Measurements from ENCODE around the gene GALNT2. TPM values are rescaled to one million over a fixed set of nuclear protein-coding genes. Genes with fewer than 3 reads are reported as not detected.

GALNT2 gene
- total and polyA plus RNA-seq, 9 donors, result 38.6 to 142 (median 83.7) TPM

DNA sequence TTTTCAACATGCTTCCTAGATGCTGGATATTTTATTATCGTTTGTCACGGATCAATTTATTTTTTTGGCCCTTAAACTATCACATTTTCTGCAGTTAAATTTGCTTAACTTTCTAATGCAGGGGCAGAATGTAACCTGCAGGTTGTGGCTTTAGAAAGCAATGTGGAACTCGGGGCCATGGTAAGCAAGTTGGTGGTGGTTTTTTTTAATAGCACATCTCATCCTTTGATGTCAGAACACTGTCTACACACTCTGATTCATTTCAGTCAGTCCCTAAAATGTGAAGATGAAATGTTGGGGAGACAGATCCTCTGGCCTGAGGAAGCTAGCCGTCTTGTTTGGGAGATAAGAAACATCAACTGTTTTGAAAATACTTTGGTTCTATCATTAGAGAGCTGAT, 89.5 kb downstream of the GALNT2 start:
- Histone ChIP-seq H3K4me1 (ENCODE audit: insufficient read depth) (peaks cover 21% of the 10 kb centered on the region), H3K9me3 (no peaks in the 10 kb centered on the region), H3K36me3 (no peaks in the 10 kb centered on the region), H3K27me3 (no peaks in the 10 kb centered on the region), H3K4me3 (no peak overlapping the region), H3K27ac (no peak overlapping the region)
- TF ChIP-seq, protein P1, sequence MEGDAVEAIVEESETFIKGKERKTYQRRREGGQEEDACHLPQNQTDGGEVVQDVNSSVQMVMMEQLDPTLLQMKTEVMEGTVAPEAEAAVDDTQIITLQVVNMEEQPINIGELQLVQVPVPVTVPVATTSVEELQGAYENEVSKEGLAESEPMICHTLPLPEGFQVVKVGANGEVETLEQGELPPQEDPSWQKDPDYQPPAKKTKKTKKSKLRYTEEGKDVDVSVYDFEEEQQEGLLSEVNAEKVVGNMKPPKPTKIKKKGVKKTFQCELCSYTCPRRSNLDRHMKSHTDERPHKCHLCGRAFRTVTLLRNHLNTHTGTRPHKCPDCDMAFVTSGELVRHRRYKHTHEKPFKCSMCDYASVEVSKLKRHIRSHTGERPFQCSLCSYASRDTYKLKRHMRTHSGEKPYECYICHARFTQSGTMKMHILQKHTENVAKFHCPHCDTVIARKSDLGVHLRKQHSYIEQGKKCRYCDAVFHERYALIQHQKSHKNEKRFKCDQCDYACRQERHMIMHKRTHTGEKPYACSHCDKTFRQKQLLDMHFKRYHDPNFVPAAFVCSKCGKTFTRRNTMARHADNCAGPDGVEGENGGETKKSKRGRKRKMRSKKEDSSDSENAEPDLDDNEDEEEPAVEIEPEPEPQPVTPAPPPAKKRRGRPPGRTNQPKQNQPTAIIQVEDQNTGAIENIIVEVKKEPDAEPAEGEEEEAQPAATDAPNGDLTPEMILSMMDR (IDR thresholded peaks at IDR 0.05), result no peak
- intact Hi-C loops (cut with DNase I), result no loop called here
- no peak for DNase-seq
- WGBS, 3 donors, result 74 to 85% (median 84%) methylated on average over 4 of the region's 4 CpGs

- Histone ChIP-seq H3K36me3 (no peaks in the 10 kb centered on the region), H3K27ac (no peak overlapping the region), H3K4me3 (no peak overlapping the region), H3K9me3 (no peaks in the 10 kb centered on the region), H3K27me3 (no peaks in the 10 kb centered on the region), H3K4me1 (ENCODE audit: insufficient read depth) (peaks cover 22% of the 10 kb centered on the region)
- peak in 1 of 5 donors; percentile 16 for DNase-seq
- intact Hi-C loops (cut with DNase I), result no loop called here
- 79 to 84% (median 83%) methylated on average over 12 of the region's 12 CpGs for WGBS, 3 donors
- no peak for TF ChIP-seq POLR2A (IDR thresholded peaks at IDR 0.05)
These were observed 90.7 kb downstream of the GALNT2 start for GRCh38 chr1:230157420-230158390.

GRCh38 chr1:230158415-230159291, 91.6 kb downstream of the GALNT2 start:
- H3K27ac ChIP-seq, result no peak overlapping the region
- WGBS, 3 donors, result 58 to 62% (median 59%) methylated on average over 12 of the region's 12 CpGs

GRCh38 chr1:230159580-230159979, 92.5 kb downstream of the GALNT2 start:
- H3K36me3 ChIP-seq, result no peaks in the 10 kb centered on the region
- peaks cover 21% of the 10 kb centered on the region for H3K4me1 ChIP-seq (ENCODE audit: insufficient read depth)
- H3K9me3 ChIP-seq, result no peaks in the 10 kb centered on the region
- peak in 1 of 5 donors; percentile 9 for DNase-seq
- intact Hi-C loops (cut with DNase I), result no loop called here
- WGBS, 3 donors, result 95 to 99% (median 97%) methylated on average over 6 of the region's 6 CpGs
- TF ChIP-seq, protein P1 (IDR thresholded peaks at IDR 0.05), result no peak
- no peak for TF ChIP-seq EP300 (IDR thresholded peaks at IDR 0.05)
- TF ChIP-seq POLR2A (IDR thresholded peaks at IDR 0.05), result no peak
- H3K27ac ChIP-seq, result no peak overlapping the region
- no peaks in the 10 kb centered on the region for H3K27me3 ChIP-seq
- H3K4me3 ChIP-seq, result no peak overlapping the region

More at GRCh38 chr1:230158415-230159291, 91.6 kb downstream of the GALNT2 start:
- H3K36me3 ChIP-seq, result no peaks in the 10 kb centered on the region
- intact Hi-C loops (cut with DNase I), result no loop called here
- peaks cover 24% of the 10 kb centered on the region for H3K4me1 ChIP-seq (ENCODE audit: insufficient read depth)
- H3K4me3 ChIP-seq, result no peak overlapping the region
- H3K9me3 ChIP-seq, result no peaks in the 10 kb centered on the region
- H3K27me3 ChIP-seq, result no peaks in the 10 kb centered on the region
- TF ChIP-seq, protein P1 (IDR thresholded peaks at IDR 0.05), result no peak
- TF ChIP-seq POLR2A (IDR thresholded peaks at IDR 0.05) (no peak), EP300 (IDR thresholded peaks at IDR 0.05) (no peak)
- peak in 1 of 5 donors; percentile 12 for DNase-seq

All from ovary (tissue), 9 donors.